ENCODE results near the gene AMN. TPM values are rescaled to one million over a fixed set of nuclear protein-coding genes. Genes with fewer than 3 reads are reported as not detected.

The AMN gene
- total and polyA plus RNA-seq, 2 donors (not counting 1 experiment from before 2014, with no cell fraction given) = 11.5 to 15.0 TPM

- Mint-ChIP-seq H3K4me1 (peaks cover 45% of the 10 kb centered on the region), H3K9me3 (ENCODE audit: insufficient read depth) (no peaks in the 10 kb centered on the region), H3K4me3 (peak overlapping the region; percentile 21), H3K27me3 (no peaks in the 10 kb centered on the region), H3K27ac (peak overlapping the region; percentile 86)
- DNase-seq = no peak
- ChIA-PET CTCF (interaction anchor here (1.5 kb wide), 1 partner anchor 203 kb away, joined by 4 read pairs; no protein-coding TSS in a partner anchor), POLR2A (no interaction called here)
- no peak overlapping the region for H2AFZ ChIP-seq (ENCODE audit: insufficient read depth, low read depth, low read length, poor library complexity, severe bottlenecking)
- H3K4me1 ChIP-seq (ENCODE audit: control insufficient read depth in 2 of 2, insufficient read depth in 2 of 2, low read length in 2 of 2) = peaks cover 49 to 52% of the 10 kb centered on the region in 2 donors
- H3K9me3 ChIP-seq (ENCODE audit: control extremely low read depth in 1 of 3, control insufficient read depth in 2 of 3, insufficient read depth in 1 of 3, low read length in 2 of 3) = no peaks in the 10 kb centered on the region
- 93% methylated on average over 8 of the region's 14 CpGs for WGBS (ENCODE audit: insufficient coverage)
- H3K9ac ChIP-seq (ENCODE audit: low read length) = no peak overlapping the region
- H3K79me2 ChIP-seq (ENCODE audit: control insufficient read depth, insufficient read depth, low read length) = peaks cover 6% of the 10 kb centered on the region
- H3K4me3 ChIP-seq (ENCODE audit: control extremely low read depth in 1 of 5, extremely low read depth in 1 of 5, insufficient read depth in 1 of 5, low read depth in 2 of 5, low read length in 4 of 5) = no peak overlapping the region
- H3K27ac ChIP-seq (ENCODE audit: low read length in 2 of 2) = peak overlapping the region; percentile 80 to 84
- no peak for TF ChIP-seq CTCF (IDR thresholded peaks at IDR 0.05)
- no peak for TF ChIP-seq EZH2 (IDR thresholded peaks at IDR 0.05; ENCODE audit: borderline replicate concordance, insufficient read depth, low read depth, low read length, poor library complexity, severe bottlenecking)
- intact Hi-C loops (cut with micrococcal nuclease) = no loop called here
- H3K4me2 ChIP-seq (replicated peaks; ENCODE audit: low read depth, low read length, poor library complexity, severe bottlenecking) = no peak overlapping the region
- peaks cover 2 to 48% of the 10 kb centered on the region in 2 experiments for H3K36me3 ChIP-seq (replicated peaks in 1 of 2; ENCODE audit: control extremely low read depth in 1 of 2, control insufficient read depth in 1 of 2, extremely low read depth in 1 of 2, insufficient read depth in 2 of 2, low read length in 1 of 2)
- H4K20me1 ChIP-seq (ENCODE audit: control insufficient read depth, insufficient read depth, low read length, poor library complexity, severe bottlenecking) = no peaks in the 10 kb centered on the region
- ATAC-seq (ENCODE audit: low read depth) = no peak
- H3K27me3 ChIP-seq (replicated peaks in 1 of 4; ENCODE audit: control extremely low read depth in 1 of 4, control insufficient read depth in 3 of 4, insufficient read depth in 4 of 4, low read length in 3 of 4) = no peaks in the 10 kb centered on the region
Observed at GRCh38 chr14:102897299-102898027, 25.0 kb upstream of the AMN start.

GRCh38 chr14:102898298-102898697 is 24.2 kb upstream of the AMN start:
- DNase-seq (no peak), ATAC-seq (ENCODE audit: low read depth) (no peak)
- no peaks in the 10 kb centered on the region for H4K20me1 ChIP-seq (ENCODE audit: control insufficient read depth, insufficient read depth, low read length, poor library complexity, severe bottlenecking)
- ChIA-PET CTCF (no interaction called here), POLR2A (no interaction called here)
- peaks cover 0 to 3% (median 0%) of the 10 kb centered on the region in 3 donors for H3K9me3 ChIP-seq (ENCODE audit: control extremely low read depth in 1 of 3, control insufficient read depth in 2 of 3, insufficient read depth in 1 of 3, low read length in 2 of 3)
- peaks cover 58 to 61% of the 10 kb centered on the region in 2 donors for H3K4me1 ChIP-seq (ENCODE audit: control insufficient read depth in 2 of 2, insufficient read depth in 2 of 2, low read length in 2 of 2)
- intact Hi-C loops (cut with micrococcal nuclease) = no loop called here
- Mint-ChIP-seq H3K27ac (peak overlapping the region; percentile 86), H3K9me3 (ENCODE audit: insufficient read depth) (no peaks in the 10 kb centered on the region), H3K27me3 (no peaks in the 10 kb centered on the region), H3K4me1 (peaks cover 53% of the 10 kb centered on the region), H3K4me3 (peak overlapping the region; percentile 66)
- H2AFZ ChIP-seq (ENCODE audit: insufficient read depth, low read depth, low read length, poor library complexity, severe bottlenecking) = no peak overlapping the region
- 100% methylated on average over 2 of the region's 6 CpGs for WGBS (ENCODE audit: insufficient coverage)
- peak overlapping the region; percentile 13 for H3K9ac ChIP-seq (ENCODE audit: low read length)
- peak overlapping the region; percentile 80 to 84 for H3K27ac ChIP-seq (ENCODE audit: low read length in 2 of 2)
- peaks cover 14% of the 10 kb centered on the region for H3K79me2 ChIP-seq (ENCODE audit: control insufficient read depth, insufficient read depth, low read length)
- H3K4me3 ChIP-seq (ENCODE audit: control extremely low read depth in 1 of 5, extremely low read depth in 1 of 5, insufficient read depth in 1 of 5, low read depth in 2 of 5, low read length in 4 of 5) = no peak overlapping the region
- H3K36me3 ChIP-seq (replicated peaks in 1 of 2; ENCODE audit: control extremely low read depth in 1 of 2, control insufficient read depth in 1 of 2, extremely low read depth in 1 of 2, insufficient read depth in 2 of 2, low read length in 1 of 2) = peaks cover 2 to 50% of the 10 kb centered on the region in 2 experiments
- H3K27me3 ChIP-seq (replicated peaks in 1 of 4; ENCODE audit: control extremely low read depth in 1 of 4, control insufficient read depth in 3 of 4, insufficient read depth in 4 of 4, low read length in 3 of 4) = no peaks in the 10 kb centered on the region
- TF ChIP-seq CTCF (IDR thresholded peaks at IDR 0.05) = no peak
- TF ChIP-seq EZH2 (IDR thresholded peaks at IDR 0.05; ENCODE audit: borderline replicate concordance, insufficient read depth, low read depth, low read length, poor library complexity, severe bottlenecking) = no peak
- H3K4me2 ChIP-seq (replicated peaks; ENCODE audit: low read depth, low read length, poor library complexity, severe bottlenecking) = peak overlapping the region; percentile 50
